ENCODE results near the gene PDE6C. TPM values are rescaled to one million over a fixed set of nuclear protein-coding genes. Genes with fewer than 3 reads are reported as not detected.

The PDE6C gene
- total and polyA plus RNA-seq, 2 of the 4 experiments (the other 2 are of a cell fraction): not detected

DNA sequence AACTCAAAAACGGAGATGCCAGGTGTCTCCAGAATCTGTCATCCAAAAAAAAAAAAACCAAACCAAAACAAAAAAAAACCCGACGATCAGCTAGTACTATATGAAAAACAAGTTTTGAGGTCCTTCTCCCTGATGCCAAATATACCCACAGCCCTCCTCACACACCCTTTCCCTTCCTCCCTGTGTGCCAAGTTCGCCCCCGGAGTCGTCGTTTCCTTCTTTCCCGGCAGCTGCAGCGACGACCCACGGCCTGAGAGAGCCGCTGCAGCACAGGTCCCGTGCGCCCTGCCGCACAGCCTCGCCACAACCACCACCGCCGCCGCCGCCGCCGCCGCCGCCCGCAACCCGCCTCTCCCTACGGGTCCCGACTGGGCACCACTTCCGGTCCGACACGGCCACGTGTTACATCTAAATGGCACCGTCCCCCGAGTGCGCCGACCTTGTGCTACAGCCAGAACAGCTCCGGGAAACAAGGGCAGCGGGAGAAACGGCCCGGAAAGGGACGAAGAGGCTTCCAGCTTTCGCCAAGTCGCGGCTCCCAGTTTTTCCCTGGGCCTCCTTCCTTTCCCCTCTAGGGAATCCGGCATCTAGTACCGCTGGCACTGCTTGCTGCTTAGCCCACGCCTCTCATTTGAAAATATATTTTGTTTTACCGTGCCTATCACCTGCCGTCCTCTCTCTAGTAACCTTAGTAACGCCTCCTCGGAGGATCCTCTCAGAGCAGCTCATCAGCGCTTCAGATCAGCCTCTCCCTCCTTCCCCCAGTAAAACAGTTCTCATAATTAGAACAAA is 90.1 kb downstream of the PDE6C start, which contains the start of gene FRA10AC1 (continued):
- TF ChIP-seq CEBPB (IDR thresholded peaks at IDR 0.05; ENCODE audit: low read depth, low read length): no peak
- TF ChIP-seq MXI1 (IDR thresholded peaks at IDR 0.05; ENCODE audit: borderline replicate concordance, low read depth, low read length): peak; percentile 35; the same call in 1 of the 2 replicates
- TF ChIP-seq MAZ (IDR thresholded peaks at IDR 0.05; ENCODE audit: borderline replicate concordance, low read depth, low read length): peak; percentile 85; the same call in 1 of the 2 replicates

DNA sequence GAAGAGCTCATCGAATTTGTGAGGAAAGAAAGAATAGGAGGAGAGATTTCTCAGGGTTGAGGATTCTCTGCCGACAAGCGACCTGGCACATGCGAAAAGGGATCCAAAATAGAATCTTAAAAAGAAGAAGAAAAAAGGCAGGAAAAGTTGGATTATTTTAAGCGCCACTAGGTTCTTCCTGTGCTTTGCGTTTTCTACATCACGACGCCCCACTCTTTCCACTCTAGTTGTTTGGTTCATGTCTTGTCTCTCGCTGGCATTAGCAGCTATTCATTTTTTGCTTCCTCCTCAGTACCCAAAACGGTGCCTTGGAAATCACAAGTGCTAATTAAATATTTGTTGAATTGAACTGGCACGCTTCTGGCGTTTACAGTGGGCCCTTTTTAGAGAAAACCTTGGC is 90.7 kb downstream of the PDE6C start:
- Histone ChIP-seq H2BK20ac (ENCODE audit: low read depth, low read length) (no peak overlapping the region), H4K20me1 (ENCODE audit: insufficient read depth, low read length) (no peaks in the 10 kb centered on the region), H3K18ac (ENCODE audit: low read depth, low read length) (peak overlapping the region; percentile 55), H3K79me1 (ENCODE audit: low read depth in 1 of 2, low read length in 2 of 2) (peaks cover 12 to 19% of the 10 kb centered on the region in 2 experiments), H2BK120ac (ENCODE audit: low read depth, low read length) (peak overlapping the region; percentile 52; the same call in 1 of the 2 replicates), H4K8ac (ENCODE audit: low read depth in 2 of 2, low read length in 2 of 2) (peak overlapping the region; percentile 90 to 93), H3K9me3 (ENCODE audit: control insufficient read depth, insufficient read depth, low read length) (no peaks in the 10 kb centered on the region), H4K5ac (ENCODE audit: low read depth, low read length) (peak overlapping the region; percentile 87), H3K9me1 (ENCODE audit: insufficient read depth, low read length) (no peaks in the 10 kb centered on the region), H3K4me2 (ENCODE audit: low read depth, low read length) (peak overlapping the region; percentile 97), H3K27ac (ENCODE audit: insufficient read depth, low read length) (peak overlapping the region; percentile 69), H2AK9ac (replicated peaks; ENCODE audit: low read depth, low read length, poor library complexity) (no peak overlapping the region), H3K56ac (ENCODE audit: extremely low read depth, insufficient read depth, low read length) (peak overlapping the region; percentile 84), H3K36me3 (ENCODE audit: control insufficient read depth, insufficient read depth, low read length) (peaks cover 4% of the 10 kb centered on the region), H3K9ac (ENCODE audit: low read depth, low read length) (peak overlapping the region; percentile 82), H3K4me3 (ENCODE audit: insufficient read depth, low read depth, low read length) (peak overlapping the region; percentile 91), H3K4ac (ENCODE audit: low read depth, low read length) (peak overlapping the region; percentile 60), H3K23ac (ENCODE audit: low read depth, low read length) (peak overlapping the region; percentile 55), H3K27me3 (ENCODE audit: control insufficient read depth, insufficient read depth, low read length) (peaks cover 5% of the 10 kb centered on the region; the same call in 1 of the 2 replicates), H2BK5ac (ENCODE audit: low read depth, low read length, poor library complexity, severe bottlenecking) (peak overlapping the region; percentile 62), H4K91ac (ENCODE audit: insufficient read depth, low read depth, low read length) (peak overlapping the region; percentile 34; the same call in 1 of the 2 replicates), H3K14ac (replicated peaks; ENCODE audit: low read depth, low read length) (peak overlapping the region; percentile 77), H2AK5ac (ENCODE audit: low read depth, low read length) (no peak overlapping the region), H2BK15ac (ENCODE audit: low read depth, low read length) (no peak overlapping the region), H2AFZ (replicated peaks; ENCODE audit: low read length, poor library complexity) (peak overlapping the region; percentile 94), H3K4me1 (ENCODE audit: control insufficient read depth, insufficient read depth, low read length) (no peaks in the 10 kb centered on the region)
- 0 out of 2 replicates have a peak, but pooled peaks have one; percentile 8 for ATAC-seq (ENCODE audit: low read depth)
- no peak for TF ChIP-seq RAD21 (IDR thresholded peaks at IDR 0.05; ENCODE audit: low read length)
- TF ChIP-seq FOS (IDR thresholded peaks at IDR 0.05; ENCODE audit: low read depth, low read length): no peak
- TF ChIP-seq CEBPB (IDR thresholded peaks at IDR 0.05; ENCODE audit: low read depth, low read length): no peak
- no peak for TF ChIP-seq RCOR1 (IDR thresholded peaks at IDR 0.05; ENCODE audit: insufficient replicate concordance, low read length)
- no peak for TF ChIP-seq RFX5 (IDR thresholded peaks at IDR 0.05; ENCODE audit: low read depth, low read length)
- no peak for TF ChIP-seq MAZ (IDR thresholded peaks at IDR 0.05; ENCODE audit: borderline replicate concordance, low read depth, low read length)
- TF ChIP-seq SMC3 (IDR thresholded peaks at IDR 0.05; ENCODE audit: low read depth, low read length): no peak
- no TSS peak for BruUV-seq (replicated peaks)
- ChIA-PET POLR2A (ENCODE audit: unreplicated experiment) (interaction anchor here (0.6 kb wide), 1 partner anchor 676 kb away, joined by 3 read pairs; no protein-coding TSS in a partner anchor), CTCF (interaction anchor here (0.6 to 1.0 kb wide), 2 partner anchors 27 to 115 kb away, joined by 3 read pairs; no protein-coding TSS in a partner anchor)
- in situ Hi-C loops (cut with MboI; ENCODE audit: low sequenced_read_pairs): no loop called here
- intact Hi-C loops (cut with micrococcal nuclease): loop anchor here (10.0 kb wide), 1 partner anchor 632 kb away; no protein-coding TSS in a partner anchor
- dilution Hi-C loops (cut with HindIII; ENCODE audit: low sequenced_read_pairs, unreplicated experiment): no loop called here
- WGBS, 2 experiments (ENCODE audit: extremely low coverage in 2 of 2, insufficient read length in 1 of 2): 3% methylated on average over 5 of the region's 12 CpGs; no CpG with 5 or more reads in 1 of the 2 experiments
- DNase-seq: peak; percentile 2
